Activated CD8-positive, alpha-beta memory T cell treated with anti-CD3 and anti-CD28 coated beads, Interleukin-2, amount 50 U/mL, for 4 hours (primary cell): Measurements from ENCODE around the gene CDH22.

Experiments used
- DNase-seq: peaks from one replicate; pipeline ENCODE4 v3.0.0-alpha.2; 2020

The CDH22 gene

DNA sequence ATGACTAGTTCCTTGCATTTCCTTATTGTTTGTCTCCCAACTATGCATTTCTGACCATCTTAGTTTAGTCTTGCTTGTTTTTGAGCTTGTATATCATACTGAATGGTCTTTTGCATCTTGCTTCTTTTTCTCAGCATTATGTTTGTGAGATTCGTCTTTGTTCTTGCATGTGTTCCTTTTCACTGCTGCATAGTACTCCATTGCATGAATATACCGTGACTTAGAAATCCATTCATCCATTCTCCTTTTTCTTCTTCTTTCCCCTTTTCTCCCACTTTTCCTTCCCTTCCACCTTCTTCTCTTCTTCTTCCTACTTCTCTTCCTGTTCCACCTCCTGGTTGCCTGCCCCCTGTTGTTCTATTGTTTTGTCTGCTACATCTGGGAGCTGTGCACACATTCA, 42.8 kb downstream of the CDH22 start:
- DNase-seq = no peak

GRCh38 chr20:46264391-46265266, 43.7 kb downstream of the CDH22 start:
- DNase-seq = no peak

DNA sequence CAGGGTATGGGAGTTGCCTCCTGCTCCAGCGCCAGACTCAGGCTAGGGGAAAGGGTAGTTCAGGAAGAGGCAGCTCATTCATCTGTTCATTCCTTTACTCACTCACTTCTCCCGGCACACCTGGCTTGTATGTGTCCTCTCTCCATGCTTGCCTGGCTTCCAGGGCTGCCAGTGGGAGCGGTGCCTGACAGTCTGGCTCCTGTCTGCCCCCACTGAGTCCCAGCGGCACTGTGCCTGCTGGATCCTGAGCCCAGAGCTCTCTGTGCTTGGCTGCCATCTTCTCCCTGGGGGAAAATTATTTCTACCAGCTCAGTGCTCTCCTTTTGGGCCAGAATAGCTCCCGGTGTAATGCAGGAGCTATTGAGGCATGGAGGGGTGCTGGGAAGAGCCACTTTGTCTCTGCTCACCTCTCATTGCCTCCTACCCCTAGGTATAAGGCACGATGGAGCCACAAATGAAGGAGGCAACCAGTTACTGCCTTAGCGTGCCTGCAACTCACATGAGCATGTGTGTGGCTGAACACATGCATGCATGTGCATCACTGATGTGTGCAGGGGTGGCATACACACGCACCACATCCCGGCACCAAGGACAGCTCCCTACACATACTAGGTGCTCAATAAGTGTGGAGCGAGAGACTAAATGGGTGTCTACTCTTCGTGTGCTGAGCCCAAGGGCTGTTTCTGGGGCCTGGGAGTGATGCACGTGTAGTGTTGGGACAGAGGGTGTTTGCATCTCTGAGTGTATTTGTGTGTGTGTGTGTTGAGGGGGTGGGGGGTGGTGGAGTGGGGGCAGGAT, 46.6 kb downstream of the CDH22 start:
- no peak for DNase-seq

- no peak for DNase-seq
These were observed 47.3 kb downstream of the CDH22 start for GRCh38 chr20:46260936-46261454.

- no peak for DNase-seq
These were observed 47.8 kb downstream of the CDH22 start for GRCh38 chr20:46260480-46260879.

- no peak for DNase-seq
These were observed 48.9 kb downstream of the CDH22 start for GRCh38 chr20:46259260-46259859.

- no peak for DNase-seq
These were observed 50.4 kb downstream of the CDH22 start for GRCh38 chr20:46257887-46258286.

DNA sequence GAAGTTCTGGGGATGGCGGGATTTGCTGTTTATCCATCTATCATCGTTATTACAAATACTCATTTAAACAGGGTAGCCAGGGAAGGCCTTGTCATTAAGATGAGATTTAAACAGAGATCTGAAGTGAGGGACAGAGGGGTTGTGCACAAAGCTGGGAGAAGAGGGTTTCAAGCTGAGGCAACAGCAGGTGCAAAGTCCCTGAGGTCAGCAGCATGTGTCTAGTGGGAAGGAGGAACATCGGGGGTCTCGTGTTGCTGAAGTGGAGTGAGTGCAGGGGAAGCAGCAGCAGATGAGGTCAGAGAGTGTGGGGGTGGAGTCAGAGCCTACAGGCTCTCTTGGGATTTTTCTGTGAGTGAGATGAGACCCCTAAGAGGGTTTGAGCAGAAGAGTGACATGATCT, 52.0 kb downstream of the CDH22 start:
- no peak for DNase-seq

DNA sequence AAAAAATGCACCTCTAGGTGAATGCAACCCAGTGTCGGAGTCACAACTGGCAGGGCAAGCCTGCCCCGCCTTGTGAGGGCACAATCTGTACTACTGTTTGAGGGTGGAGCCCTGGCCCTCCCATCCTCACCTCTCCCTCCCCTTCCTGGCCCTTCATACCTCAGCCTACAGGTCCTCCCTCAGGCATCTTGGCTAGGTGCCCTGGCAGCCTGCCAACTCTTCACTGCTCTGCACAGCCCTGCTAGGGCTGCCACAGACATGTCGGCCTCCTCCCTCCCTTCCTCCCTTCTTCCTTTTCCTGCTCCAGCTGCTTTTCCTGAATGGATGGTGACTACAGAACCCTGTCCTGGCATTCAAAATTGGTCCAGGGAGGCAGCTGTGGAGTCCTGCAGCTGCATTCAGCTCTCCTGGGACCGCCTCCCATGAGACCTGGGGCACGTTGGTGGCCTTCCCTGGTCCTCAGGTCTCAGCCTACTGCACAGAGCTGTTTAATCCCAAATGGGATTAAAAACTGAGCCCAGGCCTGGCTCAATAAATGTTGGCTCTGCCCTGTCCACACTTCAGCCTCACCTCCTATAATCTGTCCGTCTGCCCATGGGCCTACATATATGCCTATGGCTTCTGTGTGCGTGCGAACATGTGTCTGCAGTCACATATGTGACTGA, 52.7 kb downstream of the CDH22 start:
- no peak for DNase-seq

DNA sequence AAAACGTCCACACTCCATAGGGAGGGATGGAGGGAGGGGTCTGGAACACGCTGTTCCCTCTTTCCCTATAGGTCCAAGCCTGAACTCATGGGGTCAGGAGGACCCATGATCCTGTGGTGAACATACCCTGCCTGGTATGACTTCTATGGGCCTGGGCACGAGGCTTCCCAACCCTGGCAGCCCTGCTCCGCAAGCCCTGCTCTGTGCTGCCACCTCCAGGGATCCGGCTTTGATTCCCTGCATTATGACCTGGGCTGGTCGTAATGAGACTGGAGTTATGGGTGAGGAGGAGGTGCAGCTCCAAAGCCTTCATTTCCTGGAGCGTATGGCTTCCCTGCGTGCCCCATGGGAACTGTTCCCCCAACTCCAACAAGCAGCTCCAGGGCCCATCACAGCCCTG, 54.9 kb downstream of the CDH22 start:
- no peak for DNase-seq

- no peak for DNase-seq
These were observed 55.8 kb downstream of the CDH22 start for GRCh38 chr20:46252352-46253091.

DNA sequence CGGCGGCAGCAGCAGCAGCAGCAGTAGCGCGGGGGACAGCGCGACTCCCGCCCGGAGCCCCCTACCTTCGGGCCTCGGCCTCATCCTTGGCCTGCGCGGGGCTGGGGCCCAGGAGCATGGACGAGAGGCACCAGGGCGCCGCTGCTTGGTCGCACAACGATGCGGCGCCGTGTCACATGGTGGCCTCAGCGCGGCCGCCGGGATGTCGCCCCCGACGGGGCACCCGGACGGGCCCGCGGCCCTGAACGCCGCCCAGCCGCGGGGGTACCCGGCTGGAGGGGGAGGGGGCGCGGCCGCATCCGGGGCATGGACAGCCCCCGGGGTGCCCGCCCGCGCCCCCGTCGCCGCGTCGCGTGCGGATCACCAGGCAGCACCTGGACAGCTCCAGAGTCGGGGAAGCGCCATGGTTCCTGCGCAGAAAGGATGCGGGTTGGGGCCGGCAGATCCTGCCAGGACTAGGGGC, 57.1 kb downstream of the CDH22 start:
- DNase-seq = no peak

DNA sequence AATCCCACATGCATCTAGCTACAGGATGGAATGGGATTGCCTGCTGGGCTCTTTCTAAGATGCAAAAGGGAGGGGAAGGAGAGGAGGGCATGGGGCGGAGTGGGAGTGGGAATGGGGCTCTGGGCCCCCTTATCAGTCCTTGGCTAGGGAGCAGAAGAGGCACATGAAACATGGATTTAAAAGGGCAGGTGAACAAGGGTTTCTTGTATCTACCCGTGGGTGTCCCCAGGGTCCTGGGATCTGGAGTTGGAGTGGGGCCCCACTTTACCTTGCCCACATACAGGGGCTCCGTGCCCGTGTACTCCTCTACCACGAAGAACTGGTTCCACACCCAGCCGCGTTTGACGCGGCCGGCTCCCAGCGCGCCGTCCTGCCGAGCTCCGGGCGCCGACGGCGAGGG, 57.5 kb downstream of the CDH22 start:
- no peak for DNase-seq

GRCh38 chr20:46249671-46250070, 58.6 kb downstream of the CDH22 start:
- no peak for DNase-seq

DNA sequence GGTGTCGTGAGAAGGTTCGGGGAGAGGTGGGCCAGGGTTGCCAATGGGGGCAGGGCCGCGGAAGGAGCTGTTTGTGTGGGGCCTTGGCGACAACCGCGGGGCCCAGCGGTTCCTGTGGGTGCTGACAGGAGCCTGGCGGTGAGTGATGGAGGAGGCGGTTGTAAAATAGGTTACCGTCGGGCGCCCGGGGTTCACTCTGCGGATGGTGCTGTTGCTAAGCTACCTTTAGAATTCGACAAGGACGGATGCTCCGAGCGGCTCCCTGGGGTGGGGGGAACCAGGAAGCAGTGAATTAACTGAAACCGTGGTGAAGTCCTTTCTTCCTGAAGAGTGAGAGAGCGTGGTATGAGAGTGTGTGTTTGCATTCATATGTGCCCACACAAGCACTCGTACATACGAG, 61.7 kb downstream of the CDH22 start:
- DNase-seq = no peak

DNA sequence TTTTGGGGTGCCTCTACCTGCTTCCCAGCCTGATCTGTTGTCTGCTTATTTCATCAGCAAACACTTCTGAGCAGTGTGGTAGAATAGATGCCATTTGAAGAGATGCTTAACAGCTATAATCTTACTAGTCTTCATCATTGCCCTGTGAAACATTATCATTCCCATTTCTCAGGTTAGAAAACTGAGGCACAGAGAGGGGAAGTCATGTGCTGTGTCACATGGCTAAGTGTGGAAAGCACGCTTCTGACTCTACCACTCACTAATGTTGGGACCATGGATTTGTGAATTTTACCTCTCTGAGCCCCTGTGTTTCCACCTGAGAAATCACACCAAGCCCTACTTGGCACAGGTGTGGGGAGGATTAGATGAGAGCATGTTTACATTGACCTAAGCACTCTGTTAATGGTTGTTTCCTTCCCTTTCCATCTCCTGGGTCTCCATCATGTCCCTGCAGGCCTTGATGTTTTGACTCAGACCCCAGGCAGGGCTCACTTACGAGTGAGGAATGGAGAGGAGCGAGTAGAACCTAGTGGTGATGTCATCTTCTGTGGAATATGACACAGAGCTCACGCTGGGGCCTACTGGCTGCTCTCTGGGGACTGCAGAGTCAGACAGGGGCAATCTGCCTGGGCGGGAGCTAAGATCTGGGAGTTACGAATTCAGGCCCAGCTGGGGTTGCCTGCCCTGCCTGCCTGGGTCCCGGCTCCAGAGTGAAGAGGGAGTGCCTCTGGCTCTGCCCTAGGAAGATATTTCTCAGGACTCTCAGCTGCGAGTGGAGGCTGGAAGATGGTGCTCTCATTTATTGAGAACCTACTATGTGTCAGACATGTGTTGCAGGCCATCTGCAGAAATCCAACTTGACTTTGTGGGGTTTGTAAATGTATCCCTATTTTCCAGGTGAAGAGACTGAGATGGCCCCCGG, 64.3 kb downstream of the CDH22 start:
- no peak for DNase-seq

- DNase-seq = no peak
These were observed 65.9 kb downstream of the CDH22 start for GRCh38 chr20:46242390-46242789.

GRCh38 chr20:46240881-46241280, 67.4 kb downstream of the CDH22 start:
- DNase-seq = no peak

DNA sequence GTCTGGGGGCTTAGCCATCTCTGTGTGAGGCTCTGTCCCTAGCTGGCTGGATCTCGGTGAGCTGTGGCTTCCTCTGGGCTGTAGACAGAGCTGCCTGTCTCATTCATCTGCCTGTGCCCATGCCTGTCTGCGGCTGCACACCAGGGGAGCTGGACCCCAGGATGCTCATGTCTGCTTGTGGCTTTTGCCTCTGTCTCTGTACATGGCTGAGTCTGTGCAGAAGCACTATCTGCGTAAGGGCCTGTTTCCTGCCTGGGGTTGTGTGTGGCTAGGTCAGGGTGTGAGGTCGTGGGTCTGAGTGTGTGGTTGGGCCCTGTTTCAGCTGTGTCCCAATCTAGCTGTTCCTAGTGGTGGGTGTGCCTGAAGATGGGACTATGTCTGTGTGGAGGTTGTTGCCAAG, 68.2 kb downstream of the CDH22 start:
- no peak for DNase-seq

- DNase-seq = no peak
These were observed 70.6 kb downstream of the CDH22 start for GRCh38 chr20:46237736-46238135.

DNA sequence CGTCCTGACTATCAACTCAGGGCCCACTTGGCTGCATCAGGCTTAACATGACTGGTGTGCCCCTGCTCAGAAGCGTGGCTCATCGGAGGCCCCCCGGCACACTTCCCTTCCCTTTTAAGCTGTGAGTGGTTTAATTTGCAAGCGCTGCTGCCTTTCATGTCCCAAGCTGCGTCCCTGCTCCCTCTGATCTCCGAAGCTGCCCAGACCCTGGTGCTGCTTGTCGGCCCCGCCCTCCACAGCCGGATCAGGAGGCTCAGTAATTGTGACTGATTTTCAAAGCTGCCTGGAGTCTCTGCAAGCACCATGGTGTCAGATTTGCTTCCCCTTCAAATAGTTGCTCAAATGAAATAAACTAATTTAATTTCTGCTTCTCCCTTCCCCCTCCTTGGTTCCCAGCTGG, 71.1 kb downstream of the CDH22 start:
- no peak for DNase-seq
